HEK293T (cell line): ENCODE data around the gene VIT.

Source experiments
- ARNT ChIP-seq: fragments of 450-650 bp; IDR thresholded peaks from 2 replicates; pipeline ENCODE4 v1.6.1; 2017; ENCODE audit warnings: mild to moderate bottlenecking
- BHLHE40 ChIP-seq: fragments of 450-650 bp; IDR thresholded peaks from 2 replicates; pipeline ENCODE4 v1.6.1; 2016; ENCODE audit warnings: mild to moderate bottlenecking, moderate library complexity, borderline replicate concordance
- ELF4 ChIP-seq: fragments of 450-650 bp; IDR thresholded peaks from 2 replicates; pipeline ENCODE4 v1.6.1; 2017; ENCODE audit warnings: antibody characterized with exemption
- FOXA1 ChIP-seq: fragments of 450-650 bp; IDR thresholded peaks from 2 replicates; pipeline ENCODE4 v1.6.1; 2016; ENCODE audit warnings: mild to moderate bottlenecking
- FOXM1 ChIP-seq: fragments of 450-650 bp; IDR thresholded peaks from 2 replicates; pipeline ENCODE4 v1.6.1; 2017; ENCODE audit warnings: mild to moderate bottlenecking, borderline replicate concordance
- HDGF ChIP-seq: fragments of 450-650 bp; IDR thresholded peaks from 2 replicates; pipeline ENCODE4 v1.6.1; 2017; ENCODE audit warnings: antibody characterized with exemption, borderline replicate concordance
- L3MBTL2 ChIP-seq: fragments of 450-650 bp; conservative IDR thresholded peaks from 2 replicates; pipeline ENCODE4 v1.6.1; 2016; ENCODE audit warnings: mild to moderate bottlenecking
- LEF1 ChIP-seq: fragments of 450-650 bp; IDR thresholded peaks from 2 replicates; pipeline ENCODE4 v1.6.1; 2017; ENCODE audit warnings: mild to moderate bottlenecking, borderline replicate concordance
- NFRKB ChIP-seq: fragments of 450-650 bp; IDR thresholded peaks from 2 replicates; pipeline ENCODE4 v1.6.1; 2016; ENCODE audit warnings: mild to moderate bottlenecking, moderate library complexity
- SP1 ChIP-seq: fragments of 450-650 bp; IDR thresholded peaks from 2 replicates; pipeline ENCODE4 v1.6.1; 2017
- SUZ12 ChIP-seq: fragments of 450-650 bp; IDR thresholded peaks from 2 replicates; pipeline ENCODE4 v1.6.1; 2016; ENCODE audit warnings: mild to moderate bottlenecking
- TARDBP ChIP-seq: fragments of 450-650 bp; IDR thresholded peaks from 2 replicates; pipeline ENCODE4 v1.6.1; 2016
- ZNF384 ChIP-seq: fragments of 450-650 bp; IDR thresholded peaks from 2 replicates; pipeline ENCODE4 v1.6.1; 2016
- TF ChIP-seq, protein P1 (sequence below): fragments of 450-650 bp; IDR thresholded peaks from 2 replicates; pipeline ENCODE4 v1.6.1; 2016

GRCh38 chr2:36811071-36811470, 114.6 kb downstream of the VIT start:
- TF ChIP-seq ARNT (no peak), L3MBTL2 (no peak), SP1 (no peak), ELF4 (no peak), HDGF (no peak), SUZ12 (no peak), FOXA1 (no peak), NFRKB (no peak), FOXM1 (no peak), ZNF384 (no peak), TARDBP (no peak), LEF1 (no peak), BHLHE40 (no peak)
- TF ChIP-seq, protein P1, sequence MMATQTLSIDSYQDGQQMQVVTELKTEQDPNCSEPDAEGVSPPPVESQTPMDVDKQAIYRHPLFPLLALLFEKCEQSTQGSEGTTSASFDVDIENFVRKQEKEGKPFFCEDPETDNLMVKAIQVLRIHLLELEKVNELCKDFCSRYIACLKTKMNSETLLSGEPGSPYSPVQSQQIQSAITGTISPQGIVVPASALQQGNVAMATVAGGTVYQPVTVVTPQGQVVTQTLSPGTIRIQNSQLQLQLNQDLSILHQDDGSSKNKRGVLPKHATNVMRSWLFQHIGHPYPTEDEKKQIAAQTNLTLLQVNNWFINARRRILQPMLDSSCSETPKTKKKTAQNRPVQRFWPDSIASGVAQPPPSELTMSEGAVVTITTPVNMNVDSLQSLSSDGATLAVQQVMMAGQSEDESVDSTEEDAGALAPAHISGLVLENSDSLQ: no peak
